ENCODE results near the gene TENM4.

GRCh38 chr11:78733031-78733430, 707.8 kb downstream of the TENM4 start:
- TF ChIP-seq ZNF121 (tag by site-specific recombination; IDR thresholded peaks at IDR 0.05) = no peak
- no peak for TF ChIP-seq CTCF (tag by site-specific recombination; IDR thresholded peaks at IDR 0.05)
- TF ChIP-seq ZBTB21 (tag by site-specific recombination; IDR thresholded peaks at IDR 0.05) = no peak
- no peak for TF ChIP-seq ZNF280C (tag by site-specific recombination; IDR thresholded peaks at IDR 0.05)
- no peak for TF ChIP-seq ZNF747 (tag by site-specific recombination; IDR thresholded peaks at IDR 0.05)
- no peak for TF ChIP-seq ZFP41 (tag by site-specific recombination; IDR thresholded peaks at IDR 0.05; ENCODE audit: borderline replicate concordance)
- TF ChIP-seq ZNF571 (tag by site-specific recombination; IDR thresholded peaks at IDR 0.05) = no peak
- TF ChIP-seq ZNF302 (tag by site-specific recombination; IDR thresholded peaks at IDR 0.05; ENCODE audit: low read depth) = no peak
- TF ChIP-seq PBX3 (CRISPR knock-in tag; IDR thresholded peaks at IDR 0.05) = no peak
- no peak for TF ChIP-seq ZBTB17 (tag by site-specific recombination; IDR thresholded peaks at IDR 0.05)
- no peak for TF ChIP-seq KLF7 (tag by site-specific recombination; IDR thresholded peaks at IDR 0.05; ENCODE audit: borderline replicate concordance)
